HG02588 (cell line): ENCODE data around the gene EP400.
A peak's percentile ranks its signal among the peaks of the same experiment; 100 is the strongest.

Source experiments
- ATAC-seq: cut with Tn5 transposase; IDR thresholded peaks from one replicate; pipeline ENCODE4 v1.9.1; 2021; ENCODE audit warnings: mild to moderate bottlenecking, moderate library complexity; ENCODE audit not compliant: unreplicated experiment

Gene EP400

GRCh38 chr12:131922772-131923171 lies 27.0 kb upstream of the EP400 start:
- ATAC-seq: no peak

GRCh38 chr12:131923260-131923659 lies 26.5 kb upstream of the EP400 start:
- ATAC-seq: peak; percentile 77

GRCh38 chr12:131927110-131928079 lies 22.3 kb upstream of the EP400 start:
- ATAC-seq: no peak

- ATAC-seq: no peak
These were observed 21.5 kb upstream of the EP400 start for GRCh38 chr12:131928080-131928710.

GRCh38 chr12:131928711-131929580 lies 20.8 kb upstream of the EP400 start, which contains the start of gene PUS1:
Gene PUS1 (plus strand): TSS chr12:131929276. CDS start chr12:131929723, 447 bp downstream.
- peak; percentile 63 for ATAC-seq

GRCh38 chr12:131929581-131930456 lies 19.9 kb upstream of the EP400 start:
- ATAC-seq: peak; percentile 2

GRCh38 chr12:131930510-131930909 lies 19.2 kb upstream of the EP400 start:
- no peak for ATAC-seq

GRCh38 chr12:131933387-131933786 lies 16.4 kb upstream of the EP400 start:
- no peak for ATAC-seq

- ATAC-seq: no peak
These were observed 15.2 kb upstream of the EP400 start for GRCh38 chr12:131934535-131934934.

GRCh38 chr12:131938082-131938481 lies 11.7 kb upstream of the EP400 start:
- ATAC-seq: no peak

GRCh38 chr12:131939007-131939406 lies 10.7 kb upstream of the EP400 start:
- ATAC-seq: no peak

- ATAC-seq: no peak
These were observed 9.6 kb upstream of the EP400 start for GRCh38 chr12:131940141-131940547.

- no peak for ATAC-seq
These were observed 8.4 kb upstream of the EP400 start for GRCh38 chr12:131941116-131941986.

GRCh38 chr12:131941987-131942341 lies 7.8 kb upstream of the EP400 start:
- ATAC-seq: no peak

GRCh38 chr12:131942671-131943070 lies 7.1 kb upstream of the EP400 start:
- ATAC-seq: no peak

GRCh38 chr12:131943389-131943788 lies 6.4 kb upstream of the EP400 start:
- ATAC-seq: no peak

GRCh38 chr12:131943876-131944275 lies 5.9 kb upstream of the EP400 start:
- no peak for ATAC-seq

- ATAC-seq: no peak
These were observed 5.0 kb upstream of the EP400 start for GRCh38 chr12:131944601-131945251.

- ATAC-seq: no peak
These were observed 3.0 kb upstream of the EP400 start for GRCh38 chr12:131946757-131947156.
